M059J (cell line): ENCODE results near the gene GDPD4. TPM values are rescaled to one million over a fixed set of nuclear protein-coding genes. Genes with fewer than 3 reads are reported as not detected.

Source experiments
- DNase-seq: peaks from one replicate; pipeline ENCODE4 v3.0.0-alpha.2; 2012; ENCODE audit warnings: low read depth
- total RNA-seq: library from RNA; depleted of rRNA; stranded (reverse); fragments of >200 nt; shearing (Covaris generic); gene quantifications from 2 replicates; pipeline ENCODE4 v1.2.3, GENCODE V29; 2014; rRNA removed

The GDPD4 gene, protein sequence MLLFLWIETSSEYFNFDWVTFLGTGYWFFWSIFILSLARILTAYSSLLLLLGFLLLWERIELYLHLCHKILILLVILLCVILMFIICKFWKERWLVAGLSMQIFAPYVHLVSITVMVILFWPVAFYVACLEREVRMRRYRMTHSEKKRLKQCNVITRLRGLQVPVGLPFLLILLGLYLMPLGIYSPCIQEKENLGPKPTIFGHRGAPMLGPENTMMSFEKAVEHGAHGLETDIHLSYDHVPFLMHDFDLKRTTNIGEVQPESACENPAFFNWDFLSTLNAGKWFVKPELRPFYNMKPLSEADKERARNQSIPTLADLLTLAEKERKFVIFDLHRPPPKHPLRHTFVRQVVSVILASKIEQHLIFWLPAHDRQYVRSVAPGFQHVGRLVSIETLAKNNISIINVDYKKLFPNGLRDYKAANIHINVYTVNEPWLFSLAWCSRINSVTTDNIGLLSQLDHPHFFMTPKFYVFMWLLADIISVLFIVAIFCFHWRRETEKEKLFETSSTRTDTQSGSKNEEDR
- total RNA-seq, result not detected in 2 replicates

DNA sequence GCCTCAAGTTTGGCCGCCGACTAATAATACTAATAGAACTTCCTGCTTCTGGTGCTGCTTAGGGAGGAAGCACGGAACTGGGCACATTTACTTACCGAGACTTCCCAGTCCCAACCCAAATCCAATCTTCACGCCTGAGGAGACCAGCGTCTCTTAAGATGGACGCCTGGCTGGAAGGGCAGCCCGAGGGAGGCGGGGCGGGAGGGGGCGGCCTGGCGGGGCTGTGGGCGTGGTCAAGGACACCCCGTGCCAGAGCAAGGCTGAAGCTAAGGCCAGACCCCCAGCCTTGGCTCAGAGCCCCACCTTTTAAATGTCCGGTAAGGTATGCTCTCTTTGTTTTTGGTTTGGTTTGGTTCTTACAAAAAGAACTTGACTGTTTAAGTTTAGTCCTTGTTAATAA lies at the start of gene GDPD4:
Gene GDPD4 (minus strand): TSS at position 177 of the 400 bp plus-strand sequence. CDS start 16,549 bp downstream, outside the sequence.
- no peak for DNase-seq

DNA sequence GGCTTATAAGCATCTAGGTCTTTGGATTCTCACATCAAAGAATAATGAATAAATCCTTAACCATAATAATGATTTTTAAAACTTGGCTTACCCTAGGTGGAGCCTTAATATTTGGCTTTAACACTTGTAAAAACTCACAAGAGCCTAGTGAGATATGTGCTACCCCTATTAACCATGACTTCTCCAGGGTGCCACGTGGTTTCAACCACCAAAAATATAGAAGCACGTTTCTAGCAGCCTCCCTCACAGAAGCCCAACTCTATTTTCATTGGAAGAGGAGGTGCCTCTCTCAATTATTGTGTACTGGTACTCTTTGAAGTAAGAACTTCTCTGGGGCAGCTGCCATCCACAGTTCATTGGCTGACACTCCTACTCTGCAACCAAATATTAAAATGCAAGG lies 46.5 kb upstream of the GDPD4 start:
- DNase-seq, result no peak

DNA sequence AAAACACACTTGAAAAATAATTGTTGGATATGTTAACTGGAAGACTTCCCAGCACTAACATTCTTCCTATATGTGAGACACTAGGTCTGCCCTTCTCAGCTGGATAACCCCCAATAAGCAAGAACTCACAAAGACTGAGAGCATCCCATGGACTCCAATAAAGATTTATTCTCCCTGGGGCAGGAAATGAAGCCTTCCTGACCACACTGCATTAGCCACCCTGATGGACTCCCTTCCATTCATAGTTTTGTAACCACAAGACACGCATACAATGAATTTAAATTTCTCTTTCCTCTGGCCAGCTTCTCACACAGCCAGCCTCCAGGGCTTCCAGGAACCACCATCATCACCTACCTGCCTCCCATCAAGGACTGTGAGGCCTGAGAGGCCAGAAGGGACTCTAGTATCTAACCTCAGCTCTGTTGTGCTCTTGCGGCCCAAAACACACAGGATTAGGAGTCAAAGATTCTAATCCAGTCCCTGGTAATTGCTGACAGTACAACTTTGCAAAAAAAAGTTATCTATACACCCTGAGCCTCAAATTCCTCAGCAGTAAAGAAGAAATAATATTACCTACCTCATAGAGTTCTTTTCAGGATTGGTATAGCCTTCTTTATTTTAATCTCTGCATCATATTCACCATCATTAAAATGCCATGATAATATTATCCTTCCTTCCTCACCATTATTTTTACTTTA lies 45.6 kb upstream of the GDPD4 start:
- DNase-seq, result peak; percentile 96

DNA sequence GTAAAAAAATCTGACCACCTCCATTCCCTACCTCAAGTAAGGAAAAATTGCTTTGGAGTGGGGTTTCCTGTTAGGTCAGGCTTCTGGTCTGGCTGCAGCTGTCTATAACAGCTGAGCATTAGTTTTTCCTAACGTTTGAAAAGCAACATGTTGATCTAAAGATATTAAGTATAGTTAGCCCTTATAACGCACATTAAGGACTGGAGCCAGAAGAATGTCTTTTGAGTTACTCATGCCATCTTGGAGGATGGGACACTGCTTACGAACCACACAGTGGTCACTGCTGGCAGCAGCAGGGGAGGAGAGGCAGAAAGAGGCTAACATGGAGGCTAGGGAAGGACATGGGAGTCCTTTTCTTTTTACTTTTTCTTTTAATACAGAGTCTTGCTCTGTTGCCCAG lies 44.1 kb upstream of the GDPD4 start:
- peak; percentile 90 for DNase-seq

DNA sequence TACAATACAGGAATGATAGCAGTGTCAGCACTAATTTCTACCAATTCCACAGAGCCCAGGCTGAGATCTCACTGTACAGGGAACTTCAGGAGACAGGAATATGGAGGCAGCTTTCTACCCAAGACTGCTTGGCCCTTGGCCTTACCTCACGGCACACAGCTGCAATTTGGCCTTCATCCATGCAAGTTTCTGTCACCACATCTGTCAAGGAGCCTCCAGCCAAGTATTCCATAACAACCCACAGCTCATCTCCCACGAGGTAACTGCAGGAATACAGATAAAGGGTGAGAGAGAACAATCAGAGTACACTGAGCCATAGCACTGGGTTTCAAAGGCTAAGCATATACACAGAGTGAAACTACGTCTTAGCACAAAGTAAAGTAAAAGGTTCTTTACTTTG lies 39.0 kb upstream of the GDPD4 start:
- DNase-seq, result no peak

DNA sequence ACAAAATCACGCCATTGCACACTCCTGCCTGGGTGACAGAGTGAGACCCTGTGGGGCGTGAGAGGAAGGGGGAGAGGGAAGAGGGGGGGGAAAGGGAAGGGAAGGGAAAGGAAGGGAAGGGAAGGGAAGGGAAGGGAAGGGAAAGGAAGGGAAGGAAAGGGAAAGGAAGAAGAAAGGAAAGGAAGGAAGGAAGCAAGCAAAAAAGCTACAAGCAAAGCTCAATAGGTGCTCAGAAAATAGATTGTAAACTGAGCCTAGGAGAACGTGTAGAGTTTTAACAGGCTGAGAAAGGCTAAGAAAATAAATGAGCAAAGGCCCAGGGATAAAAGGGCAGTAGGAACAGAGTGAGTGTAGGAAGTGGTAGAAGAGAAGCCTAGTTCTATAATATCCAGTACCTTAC lies 30.8 kb upstream of the GDPD4 start:
- no peak for DNase-seq

DNA sequence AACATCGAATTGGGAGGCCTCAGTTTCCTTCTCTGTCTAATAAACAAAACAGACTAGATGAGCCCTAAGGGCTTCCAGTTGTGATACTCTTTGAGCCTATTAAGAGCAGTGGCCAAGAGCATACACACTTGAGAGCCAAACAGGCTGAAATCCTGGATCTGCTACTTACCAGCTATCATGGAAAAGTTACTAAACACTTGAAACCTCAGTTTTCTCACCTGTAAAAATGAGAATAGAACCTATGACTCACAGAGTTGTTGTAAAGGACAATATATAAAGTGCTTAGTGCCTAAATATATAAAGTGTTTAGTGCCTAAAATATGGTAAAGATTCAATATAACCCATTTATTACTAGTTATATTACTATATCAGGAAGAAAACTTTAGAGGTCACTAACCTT lies 23.7 kb upstream of the GDPD4 start:
- DNase-seq, result no peak

DNA sequence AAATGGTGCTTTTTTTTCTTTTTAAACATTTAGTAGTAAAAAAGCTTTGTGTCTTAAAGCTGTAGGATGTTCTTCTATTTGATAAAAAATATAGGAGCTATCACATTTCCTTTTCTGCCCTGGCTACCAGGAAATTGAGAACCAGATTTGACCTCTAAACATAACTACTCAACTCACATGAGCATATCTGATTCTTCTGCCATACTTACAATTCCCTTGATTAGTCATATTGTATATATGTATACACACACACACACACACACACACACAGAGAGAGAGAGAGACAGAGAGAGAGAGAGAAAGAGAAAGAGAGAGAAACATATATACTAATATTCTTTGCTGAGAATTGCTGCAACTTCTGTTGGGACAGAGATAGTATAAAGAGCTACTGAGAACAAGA lies 23.0 kb upstream of the GDPD4 start:
- no peak for DNase-seq

DNA sequence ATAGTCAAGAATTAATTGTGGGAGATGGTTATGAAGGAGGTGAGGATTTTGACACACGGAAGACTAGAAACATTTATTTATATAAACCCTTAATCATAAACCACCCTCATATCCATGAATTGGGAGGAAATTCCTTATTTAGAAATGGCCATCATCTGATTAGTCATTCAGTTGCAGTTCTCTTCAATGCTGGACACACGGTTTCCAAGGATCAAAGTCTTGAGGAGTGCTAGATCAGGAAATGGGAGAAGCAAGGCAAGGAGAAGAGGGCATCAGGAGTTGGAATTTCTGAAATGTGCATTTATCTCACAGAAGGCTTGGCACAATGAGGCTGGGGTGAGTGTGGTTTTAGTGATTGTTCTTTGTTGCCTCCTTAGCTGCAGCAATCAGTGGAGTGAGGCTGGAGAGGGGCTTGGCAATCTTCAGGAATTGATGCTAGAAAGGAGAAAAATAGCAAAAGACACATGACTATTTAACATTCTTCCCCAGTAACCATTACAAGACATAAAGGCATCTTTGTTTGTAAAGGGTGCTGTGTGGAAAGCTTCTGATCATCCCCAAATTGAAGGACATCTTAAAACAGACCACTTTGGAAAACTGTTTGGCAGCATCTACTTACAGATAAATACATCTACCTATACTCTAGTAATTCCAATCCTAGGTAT lies 21.6 kb upstream of the GDPD4 start:
- peak; percentile 8 for DNase-seq

DNA sequence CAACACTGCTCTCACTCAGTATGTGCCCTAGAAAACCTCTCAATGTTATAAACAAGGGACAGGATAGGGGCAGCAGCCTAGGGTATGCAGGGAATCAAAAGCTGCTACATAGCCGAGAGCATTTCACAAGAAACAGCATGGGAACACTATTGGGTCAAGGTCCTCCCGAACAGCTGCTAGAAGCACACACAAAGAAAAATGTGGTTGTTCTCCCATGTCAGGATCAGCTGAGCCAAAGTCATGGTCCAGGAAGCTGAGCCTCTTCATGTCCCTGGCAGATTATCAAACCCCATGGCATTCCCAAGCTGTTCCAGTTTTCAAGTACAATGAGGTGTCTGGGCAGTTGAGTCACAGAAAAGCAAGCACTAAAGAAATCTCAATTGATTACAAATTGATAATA lies 21.0 kb upstream of the GDPD4 start:
- DNase-seq, result peak; percentile 38

DNA sequence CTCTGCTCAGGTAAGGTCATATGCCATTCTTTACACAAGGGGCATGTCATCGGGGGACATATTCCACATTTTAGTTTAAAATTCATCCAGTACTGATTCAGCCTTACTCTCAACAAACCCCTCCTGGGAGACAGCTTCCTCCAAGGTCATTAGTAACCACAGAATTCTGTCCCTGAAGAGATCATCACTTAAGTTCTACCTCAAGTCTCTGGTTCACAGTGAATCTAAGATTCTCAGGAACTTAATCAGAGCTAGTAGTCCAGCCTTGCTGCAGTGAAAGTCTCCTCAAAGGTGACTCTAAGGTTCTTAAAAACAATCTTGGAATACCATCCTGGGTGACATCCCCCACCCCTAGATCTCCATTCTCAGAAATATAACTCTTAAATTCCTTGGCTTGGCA lies 18.9 kb upstream of the GDPD4 start:
- DNase-seq, result peak; percentile 11

DNA sequence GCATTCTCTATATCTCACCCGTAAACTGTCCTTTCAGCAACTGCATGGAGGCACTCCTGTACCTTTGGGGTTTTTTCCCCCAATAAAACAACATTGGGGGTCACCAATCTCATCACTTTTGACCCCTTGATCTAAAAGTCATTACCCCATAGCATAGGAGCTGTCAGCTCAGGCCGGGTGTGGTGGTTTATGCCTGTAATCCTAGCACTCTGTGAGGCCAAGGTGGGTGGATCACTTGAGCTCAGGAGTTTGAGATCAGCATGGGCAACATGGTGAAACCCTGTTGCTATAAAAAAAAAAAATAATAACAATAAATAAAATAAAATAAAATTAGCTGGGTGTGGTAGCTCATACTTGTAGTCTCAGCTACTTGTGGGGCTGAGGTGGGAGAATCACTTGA lies 17.1 kb upstream of the GDPD4 start:
- DNase-seq, result no peak

DNA sequence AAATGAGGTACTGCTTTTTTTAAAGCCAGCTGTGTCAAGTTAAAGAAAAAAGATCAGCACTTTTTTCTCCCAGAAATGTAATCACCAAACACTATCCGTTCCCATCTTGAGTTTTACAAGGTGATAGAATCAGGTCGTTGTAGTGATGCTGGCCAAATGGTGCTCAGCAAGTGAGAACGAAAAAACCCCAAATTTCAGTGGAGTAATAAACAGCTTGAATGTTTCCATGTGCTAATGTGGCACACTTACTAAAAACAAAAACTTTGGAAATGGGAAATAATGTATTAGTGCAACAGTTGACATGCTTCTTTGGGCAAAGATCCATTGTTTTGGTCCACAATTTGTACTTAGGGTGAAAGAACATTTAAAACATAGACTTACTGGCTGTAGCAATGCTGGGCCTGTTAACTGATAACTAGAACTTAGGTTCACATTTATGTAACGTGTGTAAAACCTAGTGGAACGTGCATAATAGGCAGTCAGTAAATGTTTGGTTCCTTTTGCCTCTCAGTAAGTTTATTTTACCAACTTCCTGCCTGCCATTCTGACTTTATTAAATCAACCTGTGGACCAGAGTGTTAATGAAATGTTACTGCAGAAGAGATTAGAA lies 15.4 kb upstream of the GDPD4 start:
- DNase-seq, result no peak

DNA sequence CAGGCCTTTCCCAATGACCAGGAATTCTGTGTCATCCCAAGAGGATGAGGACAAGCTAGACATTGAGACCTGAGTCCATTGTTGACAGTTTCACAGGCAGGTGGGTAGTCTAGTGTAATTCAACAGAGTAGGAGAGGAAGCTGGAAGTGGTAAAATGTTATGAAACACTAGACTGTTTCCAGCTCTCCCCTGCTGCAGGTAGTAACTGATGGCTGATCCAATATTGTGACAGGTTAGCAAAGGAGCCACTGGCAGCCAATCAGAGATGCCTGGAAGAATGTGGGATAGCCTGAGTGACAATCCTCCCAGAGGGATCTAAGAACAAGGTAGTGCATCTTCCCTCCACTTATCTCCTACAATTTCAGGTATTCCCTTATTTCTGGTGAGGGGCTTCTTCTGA lies 10.6 kb upstream of the GDPD4 start:
- no peak for DNase-seq

DNA sequence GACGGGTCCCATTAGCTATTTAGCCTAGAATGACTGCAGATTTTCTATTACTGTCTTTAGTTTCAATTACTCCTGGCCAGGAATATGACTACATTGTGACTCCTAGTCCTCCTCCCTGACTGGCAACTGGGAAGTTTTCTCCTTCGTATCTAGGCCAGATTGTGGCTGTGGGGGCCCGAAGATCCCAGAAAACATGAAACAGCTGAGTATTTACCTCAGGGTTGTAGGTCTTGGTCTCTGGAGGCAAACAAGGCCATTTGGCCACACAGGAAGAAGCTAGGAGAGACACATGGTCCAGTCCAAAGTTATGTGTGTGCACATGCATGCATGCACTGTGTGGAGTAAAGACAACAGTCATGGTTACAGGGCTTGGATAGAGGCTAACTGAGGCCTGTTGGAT lies 10.2 kb upstream of the GDPD4 start:
- DNase-seq, result no peak

DNA sequence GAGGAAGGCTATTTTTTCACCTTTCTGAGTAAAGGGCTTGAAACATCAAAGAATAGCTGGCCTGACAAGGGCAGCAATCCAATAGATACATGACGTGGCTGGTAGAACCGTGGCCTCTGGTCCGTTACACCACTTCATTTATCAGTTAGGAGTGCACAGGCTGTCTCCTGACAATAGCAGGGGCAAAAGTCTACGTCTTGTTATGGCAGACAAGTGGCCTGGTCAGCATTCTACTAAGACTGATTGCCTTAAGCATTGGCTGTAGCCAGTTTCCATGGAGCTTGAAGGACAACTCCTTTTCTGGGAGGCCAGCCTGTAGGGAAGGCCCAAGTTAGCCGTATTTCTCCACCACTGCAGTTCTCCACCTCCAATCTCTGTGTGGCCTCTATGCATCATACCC lies 9.2 kb upstream of the GDPD4 start:
- DNase-seq, result no peak

DNA sequence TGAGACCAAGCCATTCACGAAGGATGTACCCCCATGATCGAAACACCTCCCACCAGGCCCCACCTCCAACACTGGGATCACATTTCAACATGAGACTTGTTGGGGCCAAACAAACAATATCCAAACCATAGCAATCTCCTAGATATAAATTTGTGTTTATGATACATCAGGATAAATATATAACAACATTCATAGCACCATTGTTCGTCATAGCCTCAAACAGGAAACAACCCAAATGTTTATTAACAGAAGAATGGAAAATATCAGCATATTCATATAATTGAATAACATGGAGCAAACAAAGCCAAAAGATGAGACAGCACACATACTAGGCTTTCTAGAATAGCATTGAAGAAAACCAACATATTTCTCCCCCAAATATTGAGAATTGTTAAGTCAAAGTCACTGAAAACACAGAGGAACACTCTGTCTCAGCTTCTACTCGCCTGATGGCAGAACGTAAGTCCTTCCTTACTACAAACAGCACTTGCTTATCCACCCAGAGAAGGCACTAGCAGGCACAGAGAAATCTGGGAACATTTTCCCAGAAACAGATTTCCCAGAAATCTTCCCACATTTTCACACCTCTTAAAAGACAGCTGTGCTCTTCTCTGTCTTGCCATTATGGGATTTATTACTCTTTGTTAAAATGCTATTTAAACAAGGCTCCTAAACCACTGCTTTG lies 8.1 kb upstream of the GDPD4 start:
- DNase-seq, result no peak

DNA sequence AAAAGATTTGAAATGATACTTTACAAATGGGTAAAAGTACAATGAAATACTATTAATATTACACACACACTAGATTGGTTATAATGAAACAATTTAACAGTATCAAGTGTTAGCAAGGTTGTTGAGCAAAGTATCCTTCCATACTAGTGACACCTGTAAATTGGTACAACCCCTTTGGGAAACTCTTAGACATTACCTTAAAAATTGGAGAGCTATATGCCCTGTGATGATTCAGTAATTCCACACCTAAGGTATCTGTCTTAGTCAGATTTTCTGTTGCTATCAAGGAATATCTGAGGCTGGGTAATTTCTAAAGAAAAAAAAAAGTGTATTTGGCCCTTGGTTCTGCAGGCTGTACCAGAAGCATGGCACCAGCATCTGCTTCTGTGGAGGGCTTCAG lies 7.4 kb upstream of the GDPD4 start:
- no peak for DNase-seq

DNA sequence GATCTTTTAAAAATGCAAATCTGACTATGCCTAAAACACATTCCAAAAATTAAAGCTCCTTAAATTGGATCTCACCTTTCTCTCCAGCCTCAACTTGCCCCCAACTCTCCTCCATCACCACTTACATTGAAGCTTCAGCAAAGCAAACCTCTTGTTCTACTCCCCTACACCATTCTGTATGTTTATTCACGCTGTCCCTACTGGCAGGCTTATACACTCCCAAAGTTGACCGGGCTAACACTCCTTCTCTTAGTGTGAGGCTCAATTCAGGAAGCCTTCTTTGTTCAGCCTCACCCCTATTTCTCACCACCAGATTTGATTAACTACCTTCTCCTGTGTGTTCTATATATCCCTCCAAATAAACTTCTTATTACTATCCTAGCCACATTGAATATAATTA lies 1.8 kb upstream of the GDPD4 start:
- DNase-seq, result no peak

DNA sequence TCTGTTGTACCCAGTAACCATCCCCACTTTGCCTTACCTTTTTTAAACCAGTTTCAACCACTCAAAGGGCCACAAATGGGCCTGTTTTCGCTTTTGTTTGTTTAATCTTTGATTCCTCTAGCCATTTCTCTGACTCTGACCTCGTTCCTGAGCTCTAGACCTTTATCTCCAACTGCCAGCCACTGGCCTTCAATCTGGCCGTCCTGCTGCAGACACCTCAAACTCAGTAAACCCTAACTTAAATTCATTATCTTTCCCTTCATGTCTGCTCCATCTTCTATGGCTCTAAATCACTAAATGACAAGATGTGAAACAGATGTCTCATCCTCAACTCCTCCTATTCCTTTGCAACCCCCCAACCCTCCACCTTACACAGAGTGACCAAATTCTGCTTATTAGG lies 1.3 kb upstream of the GDPD4 start:
- DNase-seq, result no peak

DNA sequence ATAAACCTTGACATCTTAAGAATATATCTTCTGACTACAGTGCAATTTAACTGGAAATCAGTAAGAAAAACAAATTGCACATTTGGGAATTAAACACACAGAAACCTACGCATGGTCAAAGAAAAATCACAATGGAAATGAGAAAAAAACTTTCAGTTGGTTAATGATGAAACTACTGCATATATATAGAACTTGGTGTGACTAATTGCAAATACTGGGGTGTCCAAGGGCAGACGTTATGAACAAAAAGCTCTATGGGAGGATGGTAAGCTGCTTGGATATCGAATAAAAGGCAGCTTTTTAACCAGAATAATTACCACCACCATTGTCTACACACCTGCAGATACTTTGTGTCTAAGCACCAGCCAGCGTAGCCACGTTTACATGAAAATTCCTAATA lies 791 bp downstream of the GDPD4 start:
- no peak for DNase-seq

DNA sequence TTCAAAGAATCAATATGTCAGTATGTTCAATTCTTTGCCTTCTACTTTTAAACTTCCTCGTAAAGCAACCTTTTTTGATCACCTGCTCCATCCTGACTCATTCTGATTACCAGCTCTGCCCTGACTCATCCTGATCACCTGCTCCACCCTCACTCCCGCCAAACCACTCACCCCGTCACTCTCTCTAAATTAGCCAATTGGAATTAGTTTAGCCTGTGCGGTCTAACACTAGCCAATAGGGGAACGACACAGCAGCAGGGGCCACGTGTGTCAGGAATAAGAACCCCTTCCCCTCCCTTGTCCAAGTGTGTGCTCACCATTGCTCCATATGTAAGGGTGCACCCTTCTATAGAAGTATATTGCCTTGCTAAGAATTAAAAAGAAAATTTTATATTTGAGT lies 1.5 kb downstream of the GDPD4 start:
- DNase-seq, result peak; percentile 24
